Activated T-cell treated with anti-CD3 and anti-CD28 coated beads for 48 hours (primary cell): ENCODE measurements around the gene TPM3.
"Not testable (repeated sequence)": the region's sequence is repeated elsewhere in the genome, so short reads cannot be mapped to it uniquely, and the experiment has no call there.

Experiments used
- DNase-seq: peaks from one replicate; pipeline ENCODE4 v3.0.0-alpha.2; 2020; ENCODE audit warnings: low read depth

Gene TPM3

DNA sequence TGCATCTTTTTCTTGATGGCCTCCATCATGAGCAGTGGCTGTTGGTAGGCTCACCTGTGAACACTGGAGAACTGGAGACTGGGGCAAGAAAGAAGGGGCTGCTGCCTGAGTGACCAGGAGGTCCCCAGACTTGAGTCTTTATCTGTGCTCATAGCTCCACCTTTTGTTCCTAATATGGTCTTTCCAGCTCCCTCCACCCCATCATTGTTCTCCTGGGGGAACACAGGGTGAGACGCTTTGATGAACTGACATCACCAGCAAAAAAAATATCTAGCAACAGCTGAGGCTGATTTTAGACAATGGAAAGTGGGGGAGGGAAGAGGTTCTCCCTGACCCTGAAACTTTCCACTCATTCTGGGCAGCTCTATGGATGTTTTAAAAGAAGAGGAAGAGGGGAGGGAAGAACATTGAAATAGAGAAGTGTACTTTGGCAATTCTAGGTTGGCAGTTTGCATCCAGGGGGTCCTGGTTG, at the start of gene TPM3:
Gene TPM3 (minus strand): TSS at position 111 of the 472 bp plus-strand sequence. CDS start 82 bp downstream, at position 29.
- DNase-seq: no peak

DNA sequence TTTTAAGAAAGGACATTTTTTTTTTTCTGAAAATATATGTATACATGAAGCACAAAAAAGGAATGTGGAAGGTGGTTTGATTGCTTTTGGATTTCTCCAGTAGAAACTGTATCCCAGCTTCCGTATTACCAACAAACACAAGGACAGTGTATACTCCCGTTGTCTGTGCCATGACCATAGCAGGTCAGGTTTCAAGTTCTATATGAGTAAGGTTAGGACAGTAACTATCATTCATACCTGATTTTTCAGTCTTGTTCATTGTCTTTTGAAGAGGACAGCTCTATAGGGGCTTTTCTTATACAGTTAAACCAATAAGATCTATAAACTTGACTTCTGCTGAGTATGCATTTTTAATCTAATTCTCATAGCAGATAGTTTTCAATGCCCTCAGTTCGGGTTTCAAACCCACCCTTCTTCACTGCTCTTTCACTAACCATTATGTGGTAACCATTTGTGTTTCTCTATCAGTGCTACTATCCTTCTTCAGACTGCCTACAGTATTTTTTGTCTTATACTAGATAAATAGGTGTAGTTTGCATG, 48.5 kb upstream of the TPM3 start:
- DNase-seq: no peak

DNA sequence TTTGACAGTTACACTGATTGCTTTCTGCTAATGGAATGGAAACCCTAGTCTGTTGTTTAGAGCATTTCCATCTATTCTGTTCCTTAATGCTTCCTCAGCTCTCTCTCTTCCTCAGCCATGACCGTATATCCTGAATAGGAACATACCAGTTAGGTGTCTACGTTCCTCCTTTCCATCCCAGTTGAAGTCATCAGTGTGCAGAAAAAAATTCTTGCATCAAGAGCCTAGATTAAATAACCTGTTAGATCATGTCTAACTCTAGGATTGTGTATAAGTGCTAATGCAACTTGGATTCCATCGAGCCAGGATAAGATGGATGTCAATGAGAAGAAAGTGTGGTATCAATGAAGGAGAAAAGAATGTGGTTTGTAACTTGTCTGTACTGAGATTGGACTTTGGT, 47.6 kb upstream of the TPM3 start:
- DNase-seq: no peak

DNA sequence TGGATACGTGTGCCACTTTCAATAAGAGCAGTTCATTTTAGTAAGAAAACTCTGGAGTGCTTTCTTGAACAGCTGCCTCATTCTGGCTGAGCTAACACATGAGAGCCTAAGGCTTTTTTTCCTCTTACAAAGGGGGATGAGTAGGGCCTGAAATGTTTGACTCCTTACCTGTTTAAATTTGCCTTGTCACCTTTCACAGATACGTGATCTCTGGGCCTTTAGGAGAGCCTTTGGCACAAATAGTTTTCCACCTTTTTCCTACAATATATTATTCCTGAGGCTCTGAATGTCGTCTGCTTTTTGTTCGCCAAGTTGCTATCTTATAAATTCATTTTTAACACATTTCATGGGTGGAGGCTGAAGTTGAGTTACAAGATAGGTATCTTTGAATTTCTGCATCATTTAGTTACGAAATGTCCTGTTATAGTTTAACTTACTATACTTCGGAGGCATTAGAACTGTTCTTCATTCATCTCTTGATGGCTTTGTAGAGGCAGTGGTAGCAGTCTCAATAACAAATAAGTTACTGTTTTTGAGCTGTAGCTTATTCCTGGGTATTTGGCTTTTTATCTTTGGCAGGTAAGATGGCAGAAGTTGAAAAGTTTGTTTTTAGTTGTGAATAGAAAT, 46.1 kb upstream of the TPM3 start:
- DNase-seq: no peak

DNA sequence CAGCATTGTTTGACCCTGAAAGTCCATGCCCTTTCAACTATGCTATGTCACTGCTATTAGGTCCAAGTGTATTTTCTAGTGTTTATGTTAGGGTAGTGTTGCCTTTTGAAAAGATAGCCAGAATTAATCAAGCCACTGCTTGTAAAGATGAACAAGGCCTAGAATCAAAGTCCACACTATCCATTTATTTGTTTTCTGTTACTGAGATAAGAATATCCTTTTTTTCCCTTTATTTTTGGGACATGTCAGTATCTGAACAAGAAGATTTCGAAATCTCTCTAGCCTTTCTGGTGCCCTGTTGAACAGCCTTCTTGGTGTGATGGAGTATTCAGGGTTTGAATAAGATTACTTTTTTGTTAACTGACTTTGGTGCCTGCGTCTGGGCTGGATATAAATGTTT, 45.5 kb upstream of the TPM3 start:
- DNase-seq: no peak

DNA sequence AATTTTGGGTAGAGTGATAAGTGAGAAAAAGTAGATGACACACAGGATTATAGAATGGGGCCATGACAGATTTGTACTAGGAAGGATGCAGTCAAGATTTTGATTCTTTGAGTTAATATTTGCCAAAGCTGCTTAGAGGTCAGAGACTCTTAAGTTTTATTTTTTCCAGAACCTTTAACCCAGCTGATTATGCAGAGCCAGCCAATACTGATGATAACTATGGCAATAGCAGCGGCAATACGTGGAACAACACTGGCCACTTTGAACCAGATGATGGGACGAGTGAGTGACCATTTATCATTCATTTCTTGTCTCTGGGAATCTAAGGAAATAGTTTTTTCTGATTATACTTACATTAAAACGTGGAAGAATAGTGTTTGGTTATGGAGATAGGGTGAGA, 45.0 kb upstream of the TPM3 start:
- no peak for DNase-seq

DNA sequence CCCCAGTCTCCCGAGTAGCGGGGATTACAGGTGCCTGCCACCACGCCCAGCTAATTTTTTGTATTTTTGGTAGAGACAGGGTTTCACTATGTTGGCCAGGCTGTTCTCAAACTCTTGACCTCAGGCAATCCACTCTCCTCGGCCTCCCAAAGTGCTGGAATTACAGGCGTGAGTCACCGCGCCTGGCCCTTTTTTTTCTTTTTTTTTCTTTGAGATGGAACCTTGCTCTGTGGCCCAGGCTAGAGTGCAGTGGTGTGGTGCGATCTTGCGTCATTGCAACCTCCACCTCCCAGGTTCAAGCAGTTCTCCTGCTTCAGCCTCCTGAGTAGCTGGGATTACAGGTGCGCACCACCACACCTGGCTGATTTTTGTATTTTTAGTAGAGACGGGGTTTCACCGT, 41.2 kb upstream of the TPM3 start:
- DNase-seq: not testable (repeated sequence)

DNA sequence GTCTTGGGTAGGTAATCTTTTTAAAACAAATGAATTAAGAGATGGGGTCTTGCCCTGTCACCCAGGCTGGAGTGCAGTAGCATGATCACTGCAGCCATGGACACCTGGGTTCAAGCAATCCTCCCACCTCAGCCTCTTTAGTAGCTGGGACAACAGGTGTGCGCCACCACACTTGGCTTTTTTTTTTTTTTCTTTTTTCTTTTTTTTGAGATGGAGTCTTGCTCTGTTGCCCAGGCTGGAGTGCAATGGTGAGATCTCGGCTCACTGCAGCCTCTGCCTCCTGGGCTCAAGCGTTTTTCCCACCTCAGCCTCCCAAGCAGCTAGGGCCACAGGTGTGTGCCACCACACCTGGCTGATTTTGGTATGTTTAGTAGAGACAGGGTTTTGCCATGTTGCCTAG, 39.2 kb upstream of the TPM3 start:
- not testable (repeated sequence) for DNase-seq

DNA sequence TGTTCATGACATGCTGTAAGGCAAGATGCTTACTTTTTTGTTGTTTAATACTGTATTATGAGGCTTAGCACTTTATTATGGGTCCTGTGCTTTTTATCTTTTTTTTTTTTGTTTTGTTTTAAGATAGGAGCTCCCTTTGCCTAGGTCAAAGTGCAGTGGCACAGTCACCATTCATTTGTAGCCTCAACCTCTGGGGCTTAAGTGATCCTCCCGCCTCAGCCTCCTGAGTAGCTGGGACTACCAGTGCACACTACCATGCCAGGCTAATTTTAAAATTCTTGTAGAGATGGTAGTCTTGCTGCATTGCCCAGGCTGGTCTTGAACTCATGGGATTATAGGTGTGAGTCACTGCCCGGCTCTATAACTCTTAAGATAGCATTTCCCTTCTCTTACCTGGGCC, 33.5 kb upstream of the TPM3 start:
- DNase-seq: no peak

DNA sequence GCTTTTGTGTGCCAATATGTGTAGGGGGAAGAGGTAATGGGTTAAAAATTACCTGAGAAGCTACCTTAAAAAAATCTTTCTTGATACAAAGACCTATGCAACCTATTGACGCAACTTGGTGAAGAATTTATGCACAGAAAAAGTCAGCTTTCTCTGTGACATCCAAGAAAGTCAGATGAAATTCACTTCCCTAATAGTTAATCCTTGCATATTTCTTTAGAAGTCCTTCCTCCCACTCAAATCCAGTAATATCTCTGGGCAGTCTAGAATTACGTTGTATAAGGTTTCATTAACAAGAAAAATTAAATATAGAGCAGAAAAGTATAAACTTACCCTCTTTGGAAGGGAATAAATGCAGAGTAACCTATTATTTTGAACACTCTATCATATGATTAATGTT, 31.7 kb upstream of the TPM3 start:
- no peak for DNase-seq

DNA sequence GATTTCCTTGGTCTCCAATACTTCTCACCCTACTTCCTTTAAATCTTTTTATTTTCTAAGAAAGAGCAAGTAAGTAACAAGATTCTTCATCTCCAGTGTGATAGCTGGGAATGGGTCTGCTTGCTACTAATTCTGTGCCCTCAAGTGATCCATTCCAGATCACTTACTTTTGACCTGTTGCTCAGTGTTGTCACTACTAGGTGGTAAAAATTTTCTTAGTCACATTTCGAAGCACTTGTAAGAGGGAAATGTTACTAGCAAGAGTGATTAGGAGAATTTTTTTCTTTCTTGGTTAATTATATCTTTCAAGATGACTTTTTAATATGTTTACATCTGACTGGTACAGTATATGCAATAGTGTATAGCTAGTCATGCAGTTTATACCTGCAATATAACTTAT, 31.0 kb upstream of the TPM3 start:
- no peak for DNase-seq

DNA sequence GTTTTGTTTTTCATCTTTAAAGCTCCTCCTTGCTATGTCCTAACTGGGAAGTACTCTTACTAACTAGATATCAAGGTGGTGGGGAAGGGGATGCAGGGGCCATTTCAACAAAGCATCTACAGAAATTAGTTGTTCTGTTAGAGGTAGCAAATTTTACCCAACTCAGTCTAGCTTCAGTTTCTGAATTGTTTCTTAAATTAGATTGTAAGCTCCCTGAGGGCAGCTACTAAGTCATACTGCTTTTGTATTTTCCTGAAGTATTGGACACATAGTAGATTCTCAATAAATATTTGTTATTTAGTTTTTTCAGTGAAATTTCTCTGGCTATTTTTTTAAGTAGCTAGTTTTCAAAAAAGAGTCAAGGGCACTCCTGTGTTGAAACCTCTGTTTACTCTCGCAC, 30.6 kb upstream of the TPM3 start:
- no peak for DNase-seq

DNA sequence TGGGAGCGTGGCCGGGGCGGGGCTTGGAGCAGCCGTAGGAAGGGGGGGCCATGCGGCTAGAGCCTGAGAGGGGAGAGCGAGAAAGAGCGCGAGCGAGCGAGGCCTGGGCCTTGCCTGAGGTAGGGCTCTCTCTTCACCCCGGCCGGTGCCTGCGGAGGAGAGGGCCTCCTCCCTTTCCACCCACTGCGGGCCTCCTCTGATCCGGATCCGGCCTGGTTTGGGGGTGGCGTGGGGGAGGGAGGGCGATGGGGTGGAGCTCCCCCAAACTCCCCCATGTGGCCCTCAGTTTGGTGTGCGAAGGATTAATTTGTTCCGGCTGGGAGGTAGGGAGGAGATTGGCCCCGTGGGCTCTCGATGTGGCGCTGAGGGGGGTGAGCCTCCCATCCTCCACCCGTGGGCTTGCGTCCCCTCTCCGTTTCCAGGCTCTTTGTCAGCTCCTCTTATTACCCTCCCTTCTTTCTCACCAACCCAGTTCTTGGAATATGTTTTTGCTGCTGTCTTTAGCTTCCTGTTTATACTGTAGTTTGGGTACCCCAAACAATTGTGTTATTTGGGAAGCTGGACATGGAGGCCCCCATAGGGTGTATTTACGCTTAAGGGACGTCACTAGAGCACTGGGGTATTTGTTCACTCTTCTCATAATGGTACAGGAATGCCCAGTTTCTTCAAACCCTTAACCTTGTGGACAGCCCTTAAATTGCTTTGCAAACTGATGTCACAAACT, 29.5 kb upstream of the TPM3 start:
- DNase-seq: peak; percentile 36

DNA sequence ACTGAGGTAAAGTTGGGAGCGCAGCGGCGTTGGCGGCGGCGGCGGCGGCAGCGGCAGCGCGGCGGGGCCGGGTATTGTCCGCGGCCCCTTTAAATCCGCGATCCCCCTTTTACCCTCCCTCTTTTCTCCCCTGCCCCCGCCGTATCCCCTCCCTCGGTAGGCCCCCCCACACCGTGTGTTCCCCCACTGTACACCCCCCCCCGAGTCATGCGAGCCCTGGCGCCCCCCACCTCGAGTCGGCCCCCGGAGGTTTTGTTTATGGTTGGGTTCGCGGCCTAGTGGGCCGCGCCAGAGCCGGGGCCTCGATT, 29.0 kb upstream of the TPM3 start:
- no peak for DNase-seq

DNA sequence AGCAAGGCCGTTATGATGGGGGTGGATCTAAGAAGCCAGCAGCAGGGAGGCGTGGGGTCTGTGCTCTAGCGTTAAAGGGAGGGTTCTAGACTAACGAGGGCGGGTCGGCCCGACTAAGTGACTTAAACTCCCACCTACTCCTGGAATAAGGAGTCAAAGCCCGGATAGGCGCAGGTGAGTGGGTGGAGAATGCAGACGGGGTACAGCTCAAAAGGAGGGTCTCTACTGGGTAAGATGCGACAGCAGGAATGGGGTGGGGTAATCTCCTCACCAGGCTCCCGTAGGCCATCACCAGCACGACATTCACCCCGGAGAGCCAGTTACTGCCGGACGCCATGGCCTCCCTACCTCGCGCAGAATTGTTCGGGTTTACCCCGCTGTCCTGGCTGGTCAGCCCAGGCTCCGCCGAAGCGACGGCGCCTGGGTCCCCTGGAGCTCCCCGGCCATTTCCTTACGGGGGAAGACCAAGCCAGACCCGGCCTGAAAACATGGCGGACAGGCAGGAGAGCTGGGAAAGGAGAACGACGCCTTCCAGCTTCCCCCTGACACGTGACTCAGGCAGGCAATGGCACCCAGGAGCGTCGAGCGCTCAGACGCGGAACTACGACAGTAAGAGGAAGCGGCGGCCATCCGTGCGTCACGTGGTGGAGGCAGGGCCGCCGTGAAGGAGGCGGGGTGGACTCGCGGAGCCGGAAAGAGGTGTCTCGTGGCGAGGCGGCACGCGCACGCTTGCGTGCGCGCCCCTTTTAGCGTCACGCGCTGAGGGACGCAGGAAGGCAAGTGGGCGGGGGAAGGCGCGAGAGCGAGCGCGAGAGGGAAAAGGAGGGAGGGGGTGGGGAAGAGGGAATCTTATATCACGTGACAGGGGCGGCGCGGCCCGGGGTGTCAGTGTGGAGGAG, 28.4 kb upstream of the TPM3 start, which contains the start of gene UBAP2L:
Gene UBAP2L (plus strand): TSS at position 885 of the 899 bp plus-strand sequence. CDS start 4,169 bp downstream, outside the sequence.
- DNase-seq: peak; percentile 99

DNA sequence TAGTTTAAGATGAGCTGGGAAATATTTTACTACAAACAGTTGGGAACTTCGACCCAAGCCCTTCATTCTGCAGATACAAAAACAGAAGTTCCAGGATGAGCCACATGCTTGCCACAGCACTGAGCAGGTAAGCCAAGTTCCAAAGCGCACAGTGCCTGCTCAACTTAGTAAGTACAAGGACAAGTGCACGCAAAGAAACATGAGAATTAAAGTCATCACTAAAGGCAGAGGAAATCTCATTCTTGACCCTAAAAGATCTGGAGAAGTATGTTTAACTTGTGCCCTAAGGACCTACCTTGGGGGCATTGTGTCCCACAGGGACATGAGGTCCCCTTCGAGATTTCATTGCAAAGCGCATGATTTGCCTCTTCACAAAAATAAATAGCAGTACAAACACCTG, 27.6 kb upstream of the TPM3 start:
- no peak for DNase-seq

DNA sequence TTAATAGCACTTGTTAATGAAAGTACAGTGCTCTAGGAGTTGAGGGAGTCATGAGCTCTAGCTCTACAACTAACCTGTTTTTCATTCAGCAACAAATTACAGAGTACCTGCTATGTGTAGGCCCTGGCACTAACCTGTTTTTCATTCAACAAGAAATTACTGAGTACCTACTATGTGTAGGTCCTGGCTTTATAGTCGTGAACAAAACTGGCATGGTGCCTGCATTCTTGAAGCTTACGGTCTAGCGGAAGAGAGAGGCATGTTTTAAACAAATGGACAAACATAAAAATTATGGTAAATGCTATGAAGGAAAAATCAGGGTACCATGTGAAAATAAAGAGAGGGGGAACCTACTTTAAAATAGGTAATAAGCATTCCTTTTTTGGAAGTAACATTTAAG, 26.6 kb upstream of the TPM3 start:
- DNase-seq: no peak

DNA sequence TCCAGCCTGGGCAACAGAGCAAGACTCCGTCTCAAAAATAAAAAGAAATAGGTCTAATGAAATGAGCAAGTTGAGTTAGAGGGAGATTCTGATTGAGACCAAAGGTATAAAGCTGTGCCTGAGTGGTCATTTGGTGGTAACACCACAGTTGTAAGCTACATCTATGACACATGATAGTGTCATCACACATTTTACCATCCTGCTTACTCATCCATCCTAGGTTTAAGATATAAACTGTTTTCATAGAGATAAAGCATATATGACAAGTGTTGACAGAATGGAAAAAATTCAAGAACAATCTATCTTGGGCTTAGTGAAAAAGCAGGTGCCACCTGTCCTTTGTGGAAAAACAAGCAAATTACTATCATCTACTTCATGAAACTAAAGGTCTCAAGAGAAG, 21.4 kb upstream of the TPM3 start:
- DNase-seq: no peak

DNA sequence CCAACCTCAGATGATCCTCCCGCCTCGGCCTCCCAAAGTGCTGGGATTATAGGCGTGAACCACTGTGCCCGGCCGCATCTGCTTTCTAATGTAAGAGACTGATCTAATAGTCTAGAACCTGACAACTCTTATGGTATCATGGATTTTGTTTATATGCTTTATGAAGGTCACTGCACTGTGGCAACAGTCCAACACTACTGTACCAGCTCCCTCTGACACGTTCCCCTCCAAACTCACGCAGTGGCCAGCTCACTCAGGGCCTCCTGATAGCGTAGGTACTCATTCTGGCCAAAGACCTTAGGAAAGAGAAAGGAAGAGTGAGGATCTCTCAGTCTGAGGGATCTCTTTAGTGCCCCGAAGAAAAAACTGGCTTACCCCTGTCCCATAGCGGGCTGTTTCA, 20.2 kb upstream of the TPM3 start:
- DNase-seq: no peak

DNA sequence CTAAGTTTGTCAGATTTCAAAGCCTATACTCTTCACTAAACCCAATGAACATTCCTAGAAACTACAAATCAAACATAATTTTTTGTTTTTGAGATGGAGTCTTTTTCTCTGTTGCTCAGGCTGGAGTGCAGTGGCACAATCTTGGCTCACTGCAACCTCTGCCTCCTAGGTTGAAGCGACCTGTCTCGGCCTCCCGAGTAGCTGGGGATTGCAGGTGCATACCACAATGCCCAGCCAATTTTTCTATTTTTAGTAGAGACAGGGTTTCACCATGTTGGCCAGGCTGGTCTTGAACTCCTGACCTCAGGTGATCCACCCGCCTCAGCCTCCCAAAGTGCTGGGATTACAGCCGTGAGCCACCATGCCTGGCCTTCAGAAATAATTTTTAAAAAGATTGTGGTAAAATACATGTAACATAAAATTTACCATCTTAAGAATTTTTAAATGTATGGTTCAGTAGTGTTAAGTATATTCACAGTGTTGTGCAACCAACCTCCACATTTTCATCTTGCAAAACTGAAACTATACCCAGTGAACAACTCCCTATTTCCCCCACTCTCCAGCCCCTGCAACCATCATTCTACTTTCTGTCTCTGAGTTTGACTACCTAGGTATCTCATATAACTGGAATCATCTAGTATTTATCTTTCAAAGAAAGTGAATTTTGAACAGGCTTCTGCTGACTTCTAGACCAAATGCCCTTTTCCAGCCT, 16.9 kb upstream of the TPM3 start:
- DNase-seq: no peak

DNA sequence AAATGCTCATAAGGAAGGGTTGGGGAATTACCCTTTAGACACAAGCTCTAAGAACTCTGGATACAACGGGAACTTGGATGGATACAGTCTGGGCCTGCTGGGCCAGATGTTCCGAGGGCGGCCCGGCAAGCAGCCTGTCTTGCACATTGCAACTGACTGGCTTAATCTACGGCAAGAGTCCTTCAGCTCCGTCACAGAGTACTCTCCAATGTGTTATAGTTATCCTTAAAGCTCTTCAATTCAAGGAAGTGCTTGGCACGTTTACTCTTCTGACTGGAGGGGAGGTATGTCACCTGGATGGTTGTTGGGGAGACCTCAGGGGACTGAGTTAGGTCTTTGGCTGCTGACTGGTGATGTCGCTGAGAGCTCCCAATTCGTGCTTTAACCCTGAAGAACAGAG, 15.4 kb upstream of the TPM3 start:
- no peak for DNase-seq

DNA sequence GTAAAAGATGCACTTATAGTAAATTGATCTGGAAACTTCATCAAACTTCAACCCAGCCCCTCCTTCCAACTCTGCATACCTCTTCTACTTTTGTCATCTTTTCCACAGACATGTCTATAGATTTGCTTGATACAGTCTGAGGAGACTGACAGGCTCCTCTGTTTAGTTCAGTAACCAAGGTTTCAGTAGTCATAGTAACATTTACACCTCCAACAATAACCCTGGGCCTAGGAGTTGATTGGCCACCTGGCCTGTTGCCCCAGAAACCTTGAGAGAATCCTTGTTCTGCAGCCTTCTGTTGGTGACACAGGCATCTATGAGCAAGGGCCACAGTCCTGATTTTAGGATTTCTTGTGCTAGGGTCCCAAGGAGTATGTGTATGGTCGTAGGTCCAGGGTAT, 14.3 kb upstream of the TPM3 start, which contains the start of gene CFAP141:
Gene CFAP141 (minus strand): TSS at position 138 of the 400 bp plus-strand sequence. CDS start 26 bp downstream, at position 112.
- no peak for DNase-seq
